Kidney (tissue), 14 donors: ENCODE data around the gene RPTOR. TPM values are rescaled to one million over a fixed set of nuclear protein-coding genes. Genes with fewer than 3 reads are reported as not detected.

Experiments used
- DNase-seq, 5 donors: peaks; one replicate each; pipeline ENCODE4 v3.0.0-alpha.2; 2013 to 2020
- FAIRE-seq: peaks from 2 replicates; lab custom pipeline; 2012; peaks lifted over from hg19 to GRCh38; lab: Jason Lieb, UNC
- H3K27ac ChIP-seq, 2 donors: one replicate each; pipeline ENCODE4 v1.7.0; 2013; ENCODE audit warnings: low read depth in 2 of 2, low read length in 2 of 2, inconsistent platforms in 1 of 2
- H3K27me3 ChIP-seq: one replicate; pipeline ENCODE4 v1.7.1; 2013; ENCODE audit warnings: low read length, inconsistent platforms; ENCODE audit not compliant: control insufficient read depth, insufficient read depth
- H3K36me3 ChIP-seq, 3 donors: one replicate each; pipeline versions ENCODE4 v1.7.0 to v1.7.1; 2013; ENCODE audit warnings: low read length in 3 of 3, control low read depth in 1 of 3, inconsistent platforms in 1 of 3; ENCODE audit not compliant: insufficient read depth in 3 of 3, control insufficient read depth in 2 of 3
- H3K4me1 ChIP-seq, 3 donors: one replicate each; pipeline versions ENCODE4 v1.7.0 to v1.7.1; 2013; ENCODE audit warnings: low read length in 3 of 3, inconsistent platforms in 1 of 3, low read depth in 1 of 3; ENCODE audit not compliant: control insufficient read depth in 2 of 3, insufficient read depth in 2 of 3
- H3K4me3 ChIP-seq, 3 donors: one replicate each; pipeline versions ENCODE4 v1.7.0 to v1.8.1; 2013; ENCODE audit warnings: low read length in 3 of 3, control low read depth in 1 of 3, inconsistent platforms in 1 of 3
- H3K9ac ChIP-seq, 3 donors: one replicate each; pipeline versions ENCODE4 v1.7.0 to v1.7.1; 2013; ENCODE audit warnings: low read length in 3 of 3, control low read depth in 1 of 3, inconsistent platforms in 1 of 3
- H3K9me3 ChIP-seq, 3 donors: one replicate each; pipeline versions ENCODE4 v1.7.0 to v1.7.1; 2013; ENCODE audit warnings: low read length in 3 of 3, control low read depth in 1 of 3, inconsistent platforms in 1 of 3; ENCODE audit not compliant: control insufficient read depth in 2 of 3, insufficient read depth in 1 of 3
- intact Hi-C: fragments of 100-400 bp; cut with DNase I; formaldehyde crosslinking; loops from one replicate; pipeline ENCODE4 v1.11.1; 2022
- polyA plus RNA-seq: library from polyadenylated mRNA; stranded (reverse); fragments of 350-450 nt; fragmentation: Illumina TruSeq; extraction: RNeasy Lipid Tissue Mini Kit (QIAGEN cat#74804); gene quantifications from one replicate; pipeline ENCODE4 v1.2.3, GENCODE V29; 2014; ENCODE audit warnings: low read depth, low replicate concordance; ENCODE audit not compliant: insufficient read depth
- total RNA-seq: library from RNA; stranded (reverse); fragmentation: NEBNext Ultra II Directional; extraction: Animal tissue kit (Norgen Biotek cat#: 25700); gene quantifications from one replicate; pipeline ENCODE4 v1.2.1, GENCODE V29; 2021
- TF ChIP-seq, protein P1 (sequence below): IDR thresholded peaks from 3 replicates; pipeline ENCODE4 v1.5.1; 2012; ENCODE audit warnings: mild to moderate bottlenecking, moderate library complexity, borderline replicate concordance; ENCODE audit not compliant: insufficient read depth; ENCODE audit errors: extremely low read depth
- donor health status: control.
- donor health status: control.
- donor health status: control.
- donor health status: control.
- donor health status: control.
- donor health status: DM: yes; HTN: yes; CAD: no.
- donor health status: Normal renal cell carcinoma (clear cell type).

RPTOR gene
- total and polyA plus RNA-seq, 2 donors from 2014 or later: 5.5 to 37.6 TPM

GRCh38 chr17:80863626-80864025 lies 319.0 kb downstream of the RPTOR start:
- TF ChIP-seq, protein P1, sequence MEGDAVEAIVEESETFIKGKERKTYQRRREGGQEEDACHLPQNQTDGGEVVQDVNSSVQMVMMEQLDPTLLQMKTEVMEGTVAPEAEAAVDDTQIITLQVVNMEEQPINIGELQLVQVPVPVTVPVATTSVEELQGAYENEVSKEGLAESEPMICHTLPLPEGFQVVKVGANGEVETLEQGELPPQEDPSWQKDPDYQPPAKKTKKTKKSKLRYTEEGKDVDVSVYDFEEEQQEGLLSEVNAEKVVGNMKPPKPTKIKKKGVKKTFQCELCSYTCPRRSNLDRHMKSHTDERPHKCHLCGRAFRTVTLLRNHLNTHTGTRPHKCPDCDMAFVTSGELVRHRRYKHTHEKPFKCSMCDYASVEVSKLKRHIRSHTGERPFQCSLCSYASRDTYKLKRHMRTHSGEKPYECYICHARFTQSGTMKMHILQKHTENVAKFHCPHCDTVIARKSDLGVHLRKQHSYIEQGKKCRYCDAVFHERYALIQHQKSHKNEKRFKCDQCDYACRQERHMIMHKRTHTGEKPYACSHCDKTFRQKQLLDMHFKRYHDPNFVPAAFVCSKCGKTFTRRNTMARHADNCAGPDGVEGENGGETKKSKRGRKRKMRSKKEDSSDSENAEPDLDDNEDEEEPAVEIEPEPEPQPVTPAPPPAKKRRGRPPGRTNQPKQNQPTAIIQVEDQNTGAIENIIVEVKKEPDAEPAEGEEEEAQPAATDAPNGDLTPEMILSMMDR: no peak
- intact Hi-C loops: no loop called here
- FAIRE-seq: no peak
- Histone ChIP-seq H3K27me3 (no peaks in the 10 kb centered on the region), H3K9ac (no peak overlapping the region), H3K27ac (no peak overlapping the region), H3K9me3 (no peaks in the 10 kb centered on the region), H3K4me1 (peaks cover 0 to 10% (median 0%) of the 10 kb centered on the region in 3 donors), H3K4me3 (no peak overlapping the region), H3K36me3 (no peaks in the 10 kb centered on the region)
- peak in 1 of 5 donors; percentile 28 for DNase-seq

GRCh38 chr17:80864751-80865150 lies 320.1 kb downstream of the RPTOR start:
- DNase-seq (peak in 1 of 5 donors; percentile 15), FAIRE-seq (no peak)
- H3K27ac ChIP-seq: no peak overlapping the region
- TF ChIP-seq, protein P1: no peak
- H3K9me3 ChIP-seq: no peaks in the 10 kb centered on the region
- H3K4me3 ChIP-seq: no peak overlapping the region
- no peak overlapping the region for H3K9ac ChIP-seq
- no peaks in the 10 kb centered on the region for H3K36me3 ChIP-seq
- intact Hi-C loops: no loop called here
- H3K27me3 ChIP-seq: no peaks in the 10 kb centered on the region
- H3K4me1 ChIP-seq: peaks cover 0 to 4% (median 0%) of the 10 kb centered on the region in 3 donors

- TF ChIP-seq, protein P1: peak; percentile 59
- H3K27me3 ChIP-seq: no peaks in the 10 kb centered on the region
- intact Hi-C loops: no loop called here
- H3K4me3 ChIP-seq: no peak overlapping the region
- no peaks in the 10 kb centered on the region for H3K9me3 ChIP-seq
- no peak overlapping the region for H3K9ac ChIP-seq
- H3K36me3 ChIP-seq: no peaks in the 10 kb centered on the region
- FAIRE-seq: peak; percentile 96
- peak; percentile 63 to 84 (median 78) for DNase-seq
- no peak overlapping the region for H3K27ac ChIP-seq
- H3K4me1 ChIP-seq: peaks cover 0 to 4% (median 0%) of the 10 kb centered on the region in 3 donors
Observed at GRCh38 chr17:80866050-80866793, 321.6 kb downstream of the RPTOR start.
